SJCRH30 (cell line): ENCODE results near the gene SELENOW. TPM values are rescaled to one million over a fixed set of nuclear protein-coding genes. Genes with fewer than 3 reads are reported as not detected.
"Not testable (repeated sequence)": the region's sequence is repeated elsewhere in the genome, so short reads cannot be mapped to it uniquely, and the experiment has no call there.

Experiments used
- DNase-seq, 2 experiments: peaks; one replicate each; pipeline ENCODE4 v3.0.0-alpha.2; 2015 to 2020
- H3K27ac ChIP-seq: fragments of 250-450 bp; sonication (Bioruptor Pico); 2 replicates; pipeline ENCODE4 v1.5.1; 2020; ENCODE audit warnings: mild to moderate bottlenecking, moderate library complexity
- H3K27me3 ChIP-seq: fragments of 250-450 bp; sonication (Bioruptor Pico); 2 replicates; pipeline ENCODE4 v1.5.1; 2020; ENCODE audit warnings: mild to moderate bottlenecking, moderate library complexity
- H3K36me3 ChIP-seq: fragments of 250-450 bp; sonication (Bioruptor Pico); 2 replicates; pipeline ENCODE4 v1.5.1; 2020; ENCODE audit warnings: mild to moderate bottlenecking, moderate library complexity
- H3K4me1 ChIP-seq: fragments of 250-450 bp; sonication (Bioruptor Pico); 2 replicates; pipeline ENCODE4 v1.5.1; 2020; ENCODE audit warnings: mild to moderate bottlenecking, moderate library complexity
- H3K4me3 ChIP-seq: fragments of 250-450 bp; sonication (Bioruptor Pico); 2 replicates; pipeline ENCODE4 v1.5.1; 2020; ENCODE audit warnings: mild to moderate bottlenecking, moderate library complexity
- H3K9me3 ChIP-seq: fragments of 250-450 bp; sonication (Bioruptor Pico); replicated peaks from 2 replicates; pipeline ENCODE4 v1.5.1; 2020; ENCODE audit warnings: mild to moderate bottlenecking, moderate library complexity
- total RNA-seq: library from RNA; depleted of rRNA; stranded (reverse); fragments of >200 nt; shearing (Covaris generic); gene quantifications from 2 replicates; pipeline ENCODE4 v1.2.3, GENCODE V29; 2014

The SELENOW gene
- total RNA-seq, 1 experiment from 2014 or later, result 204 TPM

DNA sequence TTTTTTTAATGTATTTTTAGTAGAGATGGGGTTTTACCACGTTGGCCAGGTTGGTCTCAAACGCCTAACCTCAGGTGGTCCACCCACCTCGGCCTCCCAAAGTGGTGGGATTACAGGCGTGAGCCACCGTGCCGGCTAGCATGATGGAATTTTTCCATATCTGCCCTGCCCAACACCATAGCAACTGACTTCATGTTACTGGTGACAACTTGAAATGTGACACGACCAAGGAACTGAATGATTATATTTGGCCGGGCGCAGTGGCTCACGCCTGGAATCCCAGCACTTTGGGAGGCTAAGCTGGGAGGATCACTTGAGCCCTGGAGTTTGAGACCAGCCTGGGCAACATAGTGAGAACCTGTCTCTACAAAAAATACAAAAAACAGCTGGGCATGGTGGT, 8.8 kb downstream of the SELENOW start:
- not testable (repeated sequence) for H3K4me3 ChIP-seq, H3K9me3 ChIP-seq, H3K27me3 ChIP-seq
- H3K4me1 ChIP-seq, result peaks cover 14% of the 10 kb centered on the region
- peaks cover 11% of the 10 kb centered on the region; the same call in 1 of the 2 replicates for H3K36me3 ChIP-seq
- H3K27ac ChIP-seq, result peak overlapping the region; percentile 79
- DNase-seq, result peak in 1 of 2 experiments; percentile 32

DNA sequence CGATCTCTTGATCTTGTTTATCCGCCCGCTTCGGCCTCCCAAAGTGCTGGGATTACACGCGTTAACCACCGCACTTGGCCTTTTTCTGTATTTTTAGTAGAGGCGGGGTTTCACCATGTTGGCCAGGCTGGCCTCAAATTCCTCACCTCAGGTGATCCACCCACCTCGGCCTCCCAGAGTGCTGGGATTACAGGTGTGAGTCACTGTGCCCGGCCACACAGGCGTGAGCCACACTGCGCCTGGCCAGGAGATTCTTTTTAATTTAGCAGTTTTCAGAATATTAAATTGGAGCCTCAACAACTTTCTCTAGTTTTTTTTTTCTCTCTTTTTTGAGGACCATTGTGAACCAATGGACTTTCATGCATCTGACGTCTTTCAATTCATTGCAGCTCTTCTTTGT, 11.3 kb downstream of the SELENOW start:
- not testable (repeated sequence) for H3K36me3 ChIP-seq, DNase-seq, H3K9me3 ChIP-seq, H3K27ac ChIP-seq, H3K4me3 ChIP-seq, H3K27me3 ChIP-seq
- peaks cover 14% of the 10 kb centered on the region for H3K4me1 ChIP-seq

DNA sequence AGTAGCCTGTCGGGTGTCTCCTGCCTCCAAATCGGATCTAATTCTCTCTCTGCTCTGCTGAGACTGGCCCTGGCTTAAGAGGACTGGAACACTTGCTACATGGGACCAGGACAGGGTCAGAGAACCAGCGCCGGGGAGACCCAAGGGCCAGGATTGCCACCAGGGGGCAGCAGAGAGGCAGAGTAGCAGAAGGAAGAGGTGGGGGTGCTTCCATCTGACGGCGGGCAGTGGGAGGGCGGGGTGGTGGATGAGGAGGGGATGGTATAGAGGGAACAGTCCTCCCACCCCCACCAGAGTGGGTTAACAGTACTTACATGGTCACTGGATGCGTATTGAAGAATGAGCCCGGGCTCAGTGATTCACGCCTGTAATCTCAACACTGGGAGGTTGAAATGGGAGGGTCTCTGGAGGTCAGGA, 11.9 kb downstream of the SELENOW start:
- Histone ChIP-seq H3K27me3 (no peaks in the 10 kb centered on the region), H3K9me3 (peaks cover 4% of the 10 kb centered on the region), H3K27ac (no peak overlapping the region), H3K4me3 (no peak overlapping the region), H3K4me1 (peaks cover 14% of the 10 kb centered on the region), H3K36me3 (peaks cover 1% of the 10 kb centered on the region; the same call in 1 of the 2 replicates)
- DNase-seq, result peak; percentile 71 to 72

DNA sequence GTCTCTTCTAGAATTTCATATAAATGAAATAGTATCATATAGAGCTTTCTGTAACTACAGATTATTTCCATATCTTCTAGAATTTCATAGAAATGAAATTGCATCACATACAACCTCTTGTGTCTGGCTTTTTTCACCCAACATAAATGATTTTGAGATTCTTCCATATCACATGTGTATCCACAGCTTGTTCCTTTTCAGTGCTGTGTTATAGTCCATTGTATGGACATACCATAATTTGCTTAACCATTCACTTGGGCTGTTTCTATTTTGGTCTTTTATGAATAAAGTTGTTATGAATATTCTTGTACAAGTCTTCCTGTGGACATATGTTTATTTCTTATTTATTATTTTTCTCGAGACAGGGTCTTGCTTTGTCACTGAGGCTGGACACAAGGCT, 14.1 kb downstream of the SELENOW start:
- Histone ChIP-seq H3K4me3 (no peak overlapping the region), H3K9me3 (peaks cover 4% of the 10 kb centered on the region), H3K27ac (no peak overlapping the region), H3K36me3 (no peaks in the 10 kb centered on the region; the same call in 1 of the 2 replicates), H3K4me1 (0 out of 2 replicates have a peak, but pooled peaks cover 6% of the 10 kb centered on the region), H3K27me3 (no peaks in the 10 kb centered on the region)
- DNase-seq, result no peak

DNA sequence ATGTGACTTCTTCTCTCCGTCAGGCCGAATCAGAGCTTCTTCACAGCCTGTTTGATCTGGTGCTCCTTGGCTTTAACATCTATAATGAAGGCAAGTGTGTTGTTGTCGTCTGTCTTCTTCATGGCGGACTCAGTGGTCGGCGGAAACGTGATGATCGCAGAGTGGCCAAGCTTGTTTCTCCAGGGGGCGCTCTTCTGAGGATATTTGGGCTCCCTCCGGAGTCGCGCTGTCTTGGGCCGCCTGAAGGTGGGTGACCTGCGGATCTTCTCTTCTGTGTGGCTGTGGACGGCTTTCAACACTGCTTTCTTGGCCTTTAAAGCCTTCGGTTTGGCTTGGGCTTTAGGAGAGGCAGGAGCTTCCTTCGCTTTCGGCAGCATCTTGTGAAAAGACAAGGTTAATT, 16.0 kb downstream of the SELENOW start:
- no peak for DNase-seq
- peaks cover 4% of the 10 kb centered on the region; the same call in 1 of the 2 replicates for H3K27me3 ChIP-seq

DNA sequence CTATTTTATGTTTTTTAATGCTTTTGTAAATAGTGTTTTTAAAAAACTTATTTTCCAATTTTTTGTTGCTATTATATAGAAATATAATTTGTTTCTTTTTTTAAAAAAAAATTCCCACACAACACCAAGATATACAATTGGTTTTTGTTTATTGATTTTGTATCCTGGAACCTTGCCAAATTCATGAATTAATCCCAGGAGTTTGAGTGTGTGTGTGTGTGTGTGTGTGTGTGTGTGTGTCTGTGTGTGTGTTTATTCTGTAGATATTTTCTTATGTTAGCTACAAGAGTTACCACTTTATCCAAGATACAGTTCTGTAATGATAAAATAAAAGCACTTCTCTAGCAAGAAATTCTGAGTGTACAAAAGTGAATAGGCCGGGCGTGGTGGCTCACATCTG, 18.3 kb downstream of the SELENOW start:
- Histone ChIP-seq H3K4me3 (no peak overlapping the region), H3K9me3 (peaks cover 4% of the 10 kb centered on the region), H3K36me3 (no peaks in the 10 kb centered on the region; the same call in 1 of the 2 replicates), H3K4me1 (peaks cover 18% of the 10 kb centered on the region), H3K27ac (no peak overlapping the region), H3K27me3 (peaks cover 4% of the 10 kb centered on the region; the same call in 1 of the 2 replicates)
- DNase-seq, result no peak

More for the DNA sequence above, 16.0 kb downstream of the SELENOW start:
- Histone ChIP-seq H3K4me1 (peaks cover 18% of the 10 kb centered on the region), H3K4me3 (no peak overlapping the region), H3K36me3 (no peaks in the 10 kb centered on the region; the same call in 1 of the 2 replicates), H3K27ac (no peak overlapping the region), H3K9me3 (peaks cover 4% of the 10 kb centered on the region)

DNA sequence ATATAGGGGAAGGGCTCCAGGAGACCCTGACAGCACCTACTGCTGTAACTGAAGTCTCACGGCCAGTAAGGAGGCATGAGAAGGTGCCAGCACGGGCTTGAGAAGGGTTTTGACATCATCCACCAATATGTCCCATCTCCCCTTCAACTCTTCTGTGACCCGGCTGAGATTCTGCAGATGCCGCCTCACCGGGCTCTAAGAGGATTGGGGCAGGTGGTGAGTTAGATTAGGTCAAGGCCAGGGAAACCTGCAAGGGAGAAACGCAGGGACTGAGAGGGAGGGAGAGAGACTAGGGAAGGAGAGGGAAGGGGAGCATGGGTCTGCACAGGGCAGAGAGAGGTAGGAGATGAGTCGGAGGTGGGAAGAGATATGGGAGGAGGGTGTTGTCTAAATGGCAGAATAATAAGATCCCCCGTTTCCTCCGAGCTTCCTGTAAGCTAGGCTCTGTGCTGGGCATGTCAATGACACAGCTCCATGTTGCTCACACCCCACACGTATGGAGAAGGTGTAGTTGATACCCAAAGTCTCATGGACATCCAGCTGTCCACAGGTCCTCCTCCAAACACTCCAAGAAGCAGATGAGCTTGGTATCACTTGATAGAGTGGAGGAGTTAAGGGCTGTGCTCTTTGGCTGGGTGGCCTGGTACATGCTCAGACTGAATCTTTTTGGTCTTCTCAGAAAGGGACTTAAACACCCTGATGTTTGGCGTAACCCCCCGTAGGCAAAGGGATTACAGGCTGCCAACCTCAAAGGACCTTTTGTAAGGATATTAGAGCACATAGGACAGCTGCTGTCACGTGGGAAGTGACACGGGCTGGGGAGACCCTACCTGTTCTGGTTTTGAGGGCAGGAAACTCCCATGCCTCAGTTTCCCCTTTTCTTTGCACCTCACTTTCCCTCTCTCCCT, 19.7 kb downstream of the SELENOW start:
- no peaks in the 10 kb centered on the region for H3K36me3 ChIP-seq
- H3K4me1 ChIP-seq, result peaks cover 18% of the 10 kb centered on the region
- H3K27me3 ChIP-seq, result peaks cover 4% of the 10 kb centered on the region; the same call in 1 of the 2 replicates
- DNase-seq, result peak; percentile 23 to 54
- no peak overlapping the region for H3K27ac ChIP-seq
- H3K4me3 ChIP-seq, result no peak overlapping the region
- H3K9me3 ChIP-seq, result no peaks in the 10 kb centered on the region

DNA sequence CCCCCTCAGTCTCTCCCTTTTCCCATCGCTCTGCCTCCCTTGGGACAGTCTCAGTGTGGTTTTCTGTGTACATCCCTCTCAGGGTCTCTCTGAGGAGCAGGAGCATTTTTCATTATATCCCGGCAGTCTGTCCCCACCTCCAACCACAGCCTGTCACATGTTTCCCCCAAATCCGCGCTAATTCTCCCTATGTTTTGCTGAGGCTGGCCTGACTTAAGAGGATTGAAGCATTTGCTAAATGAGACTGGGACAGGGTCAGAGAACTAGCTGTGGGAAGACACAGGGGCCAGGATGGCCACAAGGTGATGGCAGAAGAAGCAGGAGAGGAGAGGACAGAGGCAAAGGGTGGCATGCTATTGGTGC, 20.4 kb downstream of the SELENOW start:
- DNase-seq, result peak; percentile 19 to 58

DNA sequence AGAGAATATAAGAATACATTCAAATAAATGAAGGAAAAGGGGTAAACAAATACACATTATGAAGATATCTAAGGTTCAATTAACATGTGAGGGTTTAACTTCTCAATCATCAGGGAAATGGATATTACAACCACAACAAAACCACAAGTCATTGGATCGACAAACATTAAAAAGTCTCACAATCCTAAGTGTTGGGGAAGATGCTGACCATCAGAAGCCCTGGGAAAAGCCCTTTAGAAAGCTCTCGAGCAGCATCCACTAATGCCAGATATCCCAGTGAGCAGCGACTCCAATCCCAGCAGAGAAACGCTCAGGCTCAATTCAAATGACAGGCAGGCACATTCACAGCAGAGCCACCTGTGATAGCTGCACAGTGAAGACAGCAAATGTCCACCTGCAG, 22.8 kb downstream of the SELENOW start:
- no peak overlapping the region for H3K27ac ChIP-seq
- H3K36me3 ChIP-seq, result no peaks in the 10 kb centered on the region
- H3K4me3 ChIP-seq, result no peak overlapping the region
- no peak for DNase-seq
- peaks cover 16% of the 10 kb centered on the region for H3K4me1 ChIP-seq
- H3K9me3 ChIP-seq, result no peaks in the 10 kb centered on the region
- peaks cover 4% of the 10 kb centered on the region; the same call in 1 of the 2 replicates for H3K27me3 ChIP-seq

More for the DNA sequence above, 20.4 kb downstream of the SELENOW start:
- H3K27me3 ChIP-seq, result peaks cover 4% of the 10 kb centered on the region; the same call in 1 of the 2 replicates
- H3K4me1 ChIP-seq, result peaks cover 18% of the 10 kb centered on the region
- no peaks in the 10 kb centered on the region for H3K36me3 ChIP-seq
- H3K4me3 ChIP-seq, result no peak overlapping the region
- no peaks in the 10 kb centered on the region for H3K9me3 ChIP-seq
- H3K27ac ChIP-seq, result no peak overlapping the region

DNA sequence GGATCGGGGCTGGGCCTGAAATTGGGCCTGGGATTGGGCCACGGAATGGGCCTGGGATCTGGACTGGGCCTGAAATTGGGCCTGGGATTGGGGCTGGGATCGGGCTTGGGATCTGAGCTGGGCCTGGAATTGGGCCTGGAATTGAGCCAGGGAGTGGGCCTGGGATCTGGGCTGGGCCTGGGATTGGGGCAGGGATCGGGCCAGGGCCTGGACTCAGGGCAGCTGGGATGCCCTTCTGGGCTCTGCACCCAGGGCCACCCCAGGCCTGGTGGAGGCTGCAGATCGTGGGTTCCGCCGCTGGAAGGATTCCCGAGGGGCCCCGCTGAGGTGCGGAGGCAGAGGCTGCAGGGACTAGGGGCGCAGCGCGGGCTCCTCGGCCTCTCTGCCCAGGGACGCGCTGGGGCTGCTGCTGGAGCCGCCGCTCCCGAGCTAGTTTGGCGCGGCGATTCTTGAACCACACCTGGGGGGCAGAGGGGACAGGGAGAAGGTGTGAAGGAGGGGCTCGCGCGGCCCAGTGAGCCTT, 24.1 kb downstream of the SELENOW start:
- Histone ChIP-seq H3K9me3 (no peaks in the 10 kb centered on the region), H3K27ac (no peak overlapping the region), H3K4me3 (no peak overlapping the region), H3K4me1 (peaks cover 13% of the 10 kb centered on the region), H3K36me3 (no peaks in the 10 kb centered on the region), H3K27me3 (peaks cover 4% of the 10 kb centered on the region; the same call in 1 of the 2 replicates)
- no peak for DNase-seq

DNA sequence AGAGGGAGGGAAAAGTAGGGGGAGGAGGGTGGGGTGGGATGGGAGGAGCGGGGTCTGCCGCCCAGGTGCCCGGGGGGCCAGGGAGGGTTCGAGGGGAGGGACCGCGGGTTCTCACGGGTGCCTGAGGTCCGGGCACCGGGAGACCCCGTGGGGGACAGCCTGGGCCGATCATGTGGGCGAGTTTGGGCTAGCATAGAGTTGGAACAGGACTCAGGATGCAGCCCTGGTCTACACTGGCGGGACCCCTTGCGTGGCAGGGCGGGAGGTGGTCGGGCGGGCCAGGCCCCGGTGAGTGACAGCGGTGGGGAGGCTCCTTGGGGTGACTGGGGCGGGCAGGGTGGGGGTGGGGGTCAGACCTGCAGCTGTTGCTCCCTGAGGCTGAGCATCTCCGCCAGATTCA, 24.6 kb downstream of the SELENOW start:
- H3K36me3 ChIP-seq, H3K4me3 ChIP-seq: not testable (repeated sequence)

DNA sequence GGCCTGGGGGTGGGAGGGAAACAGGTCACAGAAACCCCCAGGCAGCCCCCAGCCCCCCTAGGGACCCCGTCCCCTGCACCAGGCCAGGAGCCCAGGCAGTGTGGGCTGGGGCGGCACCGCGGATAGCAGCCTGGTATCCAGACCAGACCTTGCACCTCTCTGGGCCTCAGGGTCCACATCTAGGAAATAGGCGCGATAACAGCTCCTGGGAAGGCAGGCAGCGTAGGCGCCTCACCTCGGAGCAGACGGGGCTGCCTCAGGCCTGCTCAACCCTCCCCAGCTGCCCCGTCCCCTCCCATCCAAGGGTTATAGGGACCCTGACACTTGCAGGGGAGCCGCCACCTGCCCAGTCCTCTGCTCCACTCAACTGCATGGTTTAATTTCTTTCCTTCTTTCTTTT, 25.2 kb downstream of the SELENOW start:
- not testable (repeated sequence) for DNase-seq, H3K36me3 ChIP-seq, H3K4me3 ChIP-seq, H3K27me3 ChIP-seq, H3K9me3 ChIP-seq, H3K27ac ChIP-seq, H3K4me1 ChIP-seq

More for the DNA sequence above, 24.6 kb downstream of the SELENOW start:
- not testable (repeated sequence) for H3K9me3 ChIP-seq, DNase-seq, H3K27ac ChIP-seq, H3K27me3 ChIP-seq
- peaks cover 11% of the 10 kb centered on the region for H3K4me1 ChIP-seq

DNA sequence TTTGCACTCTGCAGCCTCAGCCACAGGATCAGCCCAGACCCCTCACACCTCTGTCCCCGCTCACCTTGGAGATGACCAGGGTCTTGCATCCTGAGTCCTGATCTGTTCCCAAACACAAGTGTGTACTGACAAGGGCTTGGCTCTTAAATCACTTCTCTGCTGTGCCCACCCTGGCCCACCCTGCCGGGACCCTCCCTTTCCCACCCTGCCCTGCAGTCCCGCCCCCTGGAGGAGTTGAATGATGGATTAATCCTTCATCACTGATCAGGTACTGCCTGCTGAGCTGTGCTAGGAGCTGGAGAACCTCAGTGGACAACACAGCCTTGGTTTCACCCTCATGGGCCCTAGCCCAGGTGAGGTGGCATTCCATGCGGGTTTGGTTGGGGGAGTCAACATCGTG, 25.9 kb downstream of the SELENOW start, which contains the start of gene TPRX1:
TSS of gene TPRX1 (minus strand) at position 101 of the 400 bp plus-strand sequence. CDS start at position 89, 12 bp downstream.
- H3K27me3 ChIP-seq, DNase-seq, H3K9me3 ChIP-seq, H3K4me3 ChIP-seq, H3K36me3 ChIP-seq, H3K27ac ChIP-seq, H3K4me1 ChIP-seq: not testable (repeated sequence)

DNA sequence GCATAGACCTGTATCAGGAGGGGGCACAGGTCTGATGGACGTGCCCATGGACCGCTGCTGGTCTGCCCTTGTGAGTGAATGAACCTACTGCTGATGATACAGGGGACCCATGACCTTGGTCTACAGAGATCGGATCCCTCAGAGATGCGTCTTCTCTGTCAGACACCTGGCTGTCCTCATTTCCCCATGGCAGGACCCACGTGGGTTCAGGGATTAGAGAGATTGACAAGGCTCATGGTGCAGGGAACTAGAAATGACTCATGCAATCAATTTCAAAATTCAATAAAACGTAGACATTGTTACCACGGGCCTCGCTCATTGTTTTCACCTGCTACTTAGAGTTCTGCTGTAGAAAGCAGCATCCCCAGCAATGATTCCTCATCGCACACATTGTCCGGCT, 26.8 kb downstream of the SELENOW start:
- no peaks in the 10 kb centered on the region for H3K9me3 ChIP-seq
- H3K36me3 ChIP-seq, result no peaks in the 10 kb centered on the region
- no peak for DNase-seq
- no peak overlapping the region for H3K27ac ChIP-seq
- no peak overlapping the region for H3K4me3 ChIP-seq
- H3K4me1 ChIP-seq, result no peaks in the 10 kb centered on the region
- H3K27me3 ChIP-seq, result no peaks in the 10 kb centered on the region

DNA sequence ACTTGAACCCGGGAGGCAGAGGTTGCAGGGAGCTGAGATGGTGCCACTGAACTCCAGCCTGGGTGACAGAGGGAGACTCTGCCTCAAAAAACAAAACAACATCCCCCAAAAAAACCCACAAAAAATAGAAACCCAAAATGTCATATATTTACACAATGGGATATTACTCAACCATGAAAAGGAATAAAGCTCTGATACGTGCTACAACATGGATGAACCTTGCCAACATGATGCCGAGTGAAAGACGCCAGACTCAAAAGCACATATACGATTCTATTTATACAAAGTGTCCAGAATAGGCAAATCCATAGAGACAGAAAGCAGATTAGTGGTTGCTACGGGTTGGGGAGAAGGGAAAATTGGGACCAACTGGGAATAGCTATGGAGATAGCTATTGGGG, 27.9 kb downstream of the SELENOW start:
- Histone ChIP-seq H3K4me3 (no peak overlapping the region), H3K36me3 (no peaks in the 10 kb centered on the region), H3K4me1 (no peaks in the 10 kb centered on the region), H3K9me3 (no peaks in the 10 kb centered on the region), H3K27ac (no peak overlapping the region), H3K27me3 (no peaks in the 10 kb centered on the region)
- DNase-seq, result no peak
